Breast epithelium (tissue), 3 donors: ENCODE results near the gene CHEK1.

ENCODE experiments used
- POLR2AphosphoS5 ChIP-seq, 3 donors: sonication (generic); formaldehyde crosslinking; IDR thresholded peaks; one replicate each; pipeline ENCODE4 v1.6.1; 2017; ENCODE audit warnings: antibody characterized with exemption in 3 of 3
- TF ChIP-seq, protein P1 (sequence below), 3 donors: fragments of 450-650 bp; IDR thresholded peaks; one replicate each; pipeline ENCODE4 v1.5.1; 2016 to 2017; ENCODE audit warnings: antibody characterized with exemption in 3 of 3, mild to moderate bottlenecking in 3 of 3, moderate library complexity in 3 of 3

DNA sequence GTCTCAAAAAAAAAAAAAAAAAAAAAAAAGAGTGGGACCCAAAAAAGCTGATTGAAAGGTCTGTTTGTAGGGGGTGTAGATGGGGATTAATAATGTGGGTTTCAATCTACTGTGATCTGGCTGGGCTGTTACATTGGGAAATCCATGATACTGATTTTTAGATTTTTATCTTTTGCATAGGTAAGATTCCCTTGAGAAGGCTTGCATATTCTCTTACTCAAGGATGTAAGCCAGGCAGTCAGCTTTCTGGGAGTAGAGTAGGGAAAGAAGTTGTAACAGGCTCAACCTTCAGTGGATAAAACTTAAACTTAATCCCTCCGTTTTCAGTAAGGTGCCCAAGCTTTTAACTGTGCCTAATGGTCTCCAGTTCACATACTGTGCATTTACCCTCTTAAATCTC, 1.9 kb upstream of the CHEK1 start:
- TF ChIP-seq, protein P1, sequence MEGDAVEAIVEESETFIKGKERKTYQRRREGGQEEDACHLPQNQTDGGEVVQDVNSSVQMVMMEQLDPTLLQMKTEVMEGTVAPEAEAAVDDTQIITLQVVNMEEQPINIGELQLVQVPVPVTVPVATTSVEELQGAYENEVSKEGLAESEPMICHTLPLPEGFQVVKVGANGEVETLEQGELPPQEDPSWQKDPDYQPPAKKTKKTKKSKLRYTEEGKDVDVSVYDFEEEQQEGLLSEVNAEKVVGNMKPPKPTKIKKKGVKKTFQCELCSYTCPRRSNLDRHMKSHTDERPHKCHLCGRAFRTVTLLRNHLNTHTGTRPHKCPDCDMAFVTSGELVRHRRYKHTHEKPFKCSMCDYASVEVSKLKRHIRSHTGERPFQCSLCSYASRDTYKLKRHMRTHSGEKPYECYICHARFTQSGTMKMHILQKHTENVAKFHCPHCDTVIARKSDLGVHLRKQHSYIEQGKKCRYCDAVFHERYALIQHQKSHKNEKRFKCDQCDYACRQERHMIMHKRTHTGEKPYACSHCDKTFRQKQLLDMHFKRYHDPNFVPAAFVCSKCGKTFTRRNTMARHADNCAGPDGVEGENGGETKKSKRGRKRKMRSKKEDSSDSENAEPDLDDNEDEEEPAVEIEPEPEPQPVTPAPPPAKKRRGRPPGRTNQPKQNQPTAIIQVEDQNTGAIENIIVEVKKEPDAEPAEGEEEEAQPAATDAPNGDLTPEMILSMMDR (IDR thresholded peaks at IDR 0.05): no peak
- TF ChIP-seq POLR2AphosphoS5 (IDR thresholded peaks at IDR 0.05): no peak
